NCI-H2081 (cell line): ENCODE data around the gene UPK3BL2.
"Not testable (repeated sequence)": the region's sequence is repeated elsewhere in the genome, so short reads cannot be mapped to it uniquely, and the experiment has no call there.

Experiments used
- DNase-seq, 2 experiments: peaks; one replicate each; lab custom pipeline; 2025; lab: John Stamatoyannopoulos, UW

UPK3BL2 gene

GRCh38 chr7:102494026-102494425 lies 49.5 kb downstream of the UPK3BL2 start:
- DNase-seq: not testable (repeated sequence)

DNA sequence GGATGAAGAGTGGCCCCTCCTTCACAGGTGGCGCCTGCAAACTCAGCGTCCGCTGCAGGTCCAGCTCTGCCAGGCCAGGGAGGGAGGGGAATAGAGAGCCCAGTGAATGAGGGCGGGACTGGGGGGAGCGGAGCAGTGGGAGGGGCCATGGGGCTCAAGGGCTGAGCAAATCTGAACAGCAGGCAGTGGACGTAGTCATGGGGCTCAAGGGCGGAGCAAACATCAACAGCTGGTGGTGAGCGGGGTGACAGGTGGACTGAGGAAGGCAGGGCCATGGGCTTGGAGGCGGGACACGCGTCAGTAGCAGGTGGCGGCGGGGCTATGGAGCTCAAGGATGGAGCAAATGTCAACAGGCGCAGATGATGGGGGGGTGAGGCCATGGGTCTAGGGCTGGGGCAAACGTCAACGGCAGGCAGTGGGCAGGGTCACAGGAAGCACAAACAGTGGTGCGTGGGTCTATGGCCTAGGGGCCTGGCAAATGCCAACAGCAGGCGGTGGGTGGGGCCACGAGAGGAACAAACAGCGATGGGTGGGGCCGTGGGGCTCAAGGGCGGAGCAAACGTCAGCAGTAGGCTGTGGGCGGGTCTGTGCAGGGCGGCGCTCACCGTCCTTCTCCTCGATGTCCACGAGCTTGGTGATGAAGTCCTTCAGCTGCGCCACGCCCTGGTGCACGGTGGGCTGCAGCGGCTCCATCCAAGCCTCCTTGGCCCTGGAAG lies 50.1 kb downstream of the UPK3BL2 start:
- not testable (repeated sequence) for DNase-seq

DNA sequence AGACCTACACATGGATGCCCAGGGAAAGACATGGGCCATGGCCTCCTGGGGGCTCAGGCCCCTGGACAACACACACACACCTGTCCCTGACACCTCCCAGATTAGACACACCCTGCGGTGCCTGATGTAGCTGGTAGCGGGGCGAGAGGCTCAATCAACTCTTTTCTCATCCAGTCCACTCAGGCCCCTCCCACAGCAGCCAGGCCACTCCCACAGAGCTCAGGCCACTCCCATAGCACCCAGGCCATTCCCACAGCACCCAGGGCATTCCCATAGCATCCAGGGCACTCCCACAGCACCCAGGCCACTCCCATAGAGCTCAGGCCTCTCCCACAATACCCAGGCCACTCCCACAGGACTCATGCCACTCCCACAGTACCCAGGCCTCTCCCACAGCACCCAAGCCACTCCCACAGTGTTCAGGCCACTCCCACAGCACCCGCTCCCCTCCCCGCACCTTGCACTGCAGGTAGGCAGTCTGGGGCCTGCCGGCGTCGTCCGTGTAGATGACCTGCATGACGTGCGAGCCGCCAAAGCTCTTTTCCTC lies 52.9 kb downstream of the UPK3BL2 start:
- not testable (repeated sequence) for DNase-seq
